B cell (primary cell): ENCODE results near the gene ADAMTS17. TPM values are rescaled to one million over a fixed set of nuclear protein-coding genes. Genes with fewer than 3 reads are reported as not detected.

Source experiments
- ATAC-seq: fragments of 200-7000 bp; cut with Tn5 transposase; one replicate; pipeline ENCODE4 v1.10.0; 2021; ENCODE audit warnings: low read depth, mild to moderate bottlenecking, moderate number of reproducible peaks, moderate library complexity
- CTCF ChIA-PET: fragments of 350-600 bp; sonication (Branson Sonifier 250); formaldehyde crosslinking; loops from one replicate; lab custom pipeline; 2021; ENCODE audit warnings: antibody characterized with exemption, inconsistent platforms; lab: Charles Lee
- POLR2A ChIA-PET: fragments of 350-600 bp; sonication (Branson Sonifier 250); formaldehyde crosslinking; loops from one replicate; lab custom pipeline; 2021; ENCODE audit warnings: antibody characterized with exemption; lab: Charles Lee
- DNase-seq: peaks from one replicate; pipeline ENCODE4 v3.0.0; 2013
- H2AFZ ChIP-seq: 2 replicates; pipeline ENCODE4 v1.6.1; 2012; ENCODE audit warnings: mild to moderate bottlenecking, low read depth, low read length; ENCODE audit not compliant: insufficient read depth, poor library complexity, severe bottlenecking
- H3K27ac ChIP-seq, 2 donors: 1 replicate in 1 of 2; 2 replicates in 1 of 2; pipeline ENCODE4 v1.5.1; 2012 to 2013; ENCODE audit warnings: low read length in 2 of 2, mild to moderate bottlenecking in 2 of 2, moderate library complexity in 1 of 2
- H3K27me3 ChIP-seq, 4 experiments: fragments of 200-600 bp in 1 of 4; sonication (generic) in 1 of 4; replicated peaks in 1 of 4; 1 replicate in 2 of 4; 2 replicates in 2 of 4; pipeline versions ENCODE4 v1.6.1 to v1.7.0; 2013 to 2016; ENCODE audit warnings: low read length in 3 of 4, mild to moderate bottlenecking in 2 of 4, mixed read lengths in 1 of 4, moderate library complexity in 1 of 4; ENCODE audit not compliant: insufficient read depth in 4 of 4, control insufficient read depth in 3 of 4; ENCODE audit errors: control extremely low read depth in 1 of 4
- H3K36me3 ChIP-seq, 2 experiments: replicated peaks in 1 of 2; 1 replicate in 1 of 2; 2 replicates in 1 of 2; pipeline versions ENCODE4 v1.6.1 to v1.7.1; 2013; ENCODE audit warnings: low read length in 1 of 2; ENCODE audit not compliant: insufficient read depth in 2 of 2, control insufficient read depth in 1 of 2; ENCODE audit errors: control extremely low read depth in 1 of 2, extremely low read depth in 1 of 2
- H3K4me1 ChIP-seq, 2 donors: fragments of 200-600 bp in 1 of 2; sonication (generic) in 1 of 2; 1 replicate in 1 of 2; 2 replicates in 1 of 2; pipeline versions ENCODE4 v1.5.1 to v1.6.1; 2013 to 2017; ENCODE audit warnings: low read length in 2 of 2; ENCODE audit not compliant: control insufficient read depth in 2 of 2, insufficient read depth in 2 of 2
- H3K4me2 ChIP-seq: replicated peaks from 2 replicates; pipeline ENCODE3; 2012; ENCODE audit warnings: mild to moderate bottlenecking, low read depth, low read length; ENCODE audit not compliant: poor library complexity, severe bottlenecking
- H3K4me3 ChIP-seq, 5 experiments: fragments of 200-600 bp in 1 of 5; sonication (generic) in 1 of 5; 1 replicate in 3 of 5; 2 replicates in 2 of 5; pipeline versions ENCODE4 v1.5.1 to v1.7.0; 2011 to 2016; ENCODE audit warnings: low read length in 4 of 5, mild to moderate bottlenecking in 4 of 5, low read depth in 2 of 5, control low read depth in 1 of 5, moderate library complexity in 1 of 5; ENCODE audit not compliant: insufficient read depth in 1 of 5; ENCODE audit errors: control extremely low read depth in 1 of 5, extremely low read depth in 1 of 5
- H3K79me2 ChIP-seq: fragments of 200-600 bp; sonication (generic); one replicate; pipeline ENCODE4 v1.6.0; 2016; ENCODE audit warnings: low read length; ENCODE audit not compliant: control insufficient read depth, insufficient read depth
- H3K9ac ChIP-seq: fragments of 200-600 bp; sonication (generic); 2 replicates; pipeline ENCODE4 v1.6.1; 2017; ENCODE audit warnings: mild to moderate bottlenecking, low read length, moderate library complexity
- H3K9me3 ChIP-seq, 3 donors: one replicate each; pipeline versions ENCODE4 v1.6.1 to v1.7.1; 2013; ENCODE audit warnings: low read length in 2 of 3; ENCODE audit not compliant: control insufficient read depth in 2 of 3, insufficient read depth in 1 of 3; ENCODE audit errors: control extremely low read depth in 1 of 3
- H4K20me1 ChIP-seq: 2 replicates; pipeline ENCODE4 v1.6.0; 2012; ENCODE audit warnings: mild to moderate bottlenecking, low read length; ENCODE audit not compliant: insufficient read depth, control insufficient read depth, poor library complexity, severe bottlenecking
- H3K27ac Mint-ChIP-seq: one replicate; pipeline ENCODE4 v1.8.0; 2021; ENCODE audit warnings: mixed read lengths
- H3K27me3 Mint-ChIP-seq: one replicate; pipeline ENCODE4 v1.8.0; 2021; ENCODE audit warnings: mixed read lengths
- H3K4me1 Mint-ChIP-seq: one replicate; pipeline ENCODE4 v1.8.0; 2021; ENCODE audit warnings: mixed read lengths
- H3K4me3 Mint-ChIP-seq: one replicate; pipeline ENCODE4 v1.8.0; 2021; ENCODE audit warnings: mixed read lengths
- H3K9me3 Mint-ChIP-seq: one replicate; pipeline ENCODE4 v1.8.0; 2022; ENCODE audit warnings: mixed read lengths; ENCODE audit not compliant: insufficient read depth
- EZH2 ChIP-seq: IDR thresholded peaks from 2 replicates; pipeline ENCODE4 v1.6.1; 2012; ENCODE audit warnings: borderline replicate concordance, low read depth, mild to moderate bottlenecking, moderate library complexity, low read length; ENCODE audit not compliant: insufficient read depth, poor library complexity, severe bottlenecking
- WGBS: methylation state at CpG from one replicate; pipeline ENCODE4 v1.1.5; 2013; ENCODE audit warnings: missing lambda C conversion rate; ENCODE audit not compliant: insufficient coverage; 5-methylcytosine and 5-hydroxymethylcytosine counted together
- intact Hi-C: fragments of 100-400 bp; cut with micrococcal nuclease; formaldehyde crosslinking; loops from one replicate; pipeline ENCODE4 v1.10.0; 2022
- polyA plus RNA-seq: library from polyadenylated mRNA; depleted of rRNA; stranded (reverse); fragments of >200 nt; gene quantifications from 2 replicates; pipeline ENCODE4 v1.2.3, GENCODE V29; 2012
- total RNA-seq, 2 donors: library from RNA; stranded (reverse); fragments of 120-200 nt in 1 of 2; gene quantifications; 1 replicate in 1 of 2; 2 replicates in 1 of 2; pipeline versions ENCODE4 v1.2.3 to v1.2.4, GENCODE V29; 2013 to 2022
- TF ChIP-seq, protein P1 (sequence below): fragments of 200-600 bp; IDR thresholded peaks from one replicate; pipeline ENCODE4 v1.8.0; 2022; ENCODE audit warnings: antibody characterized with exemption, mild to moderate bottlenecking

Gene ADAMTS17
- total and polyA plus RNA-seq, 2 donors (not counting 1 experiment from before 2014, with no cell fraction given): 0.10 TPM; not detected in 1

DNA sequence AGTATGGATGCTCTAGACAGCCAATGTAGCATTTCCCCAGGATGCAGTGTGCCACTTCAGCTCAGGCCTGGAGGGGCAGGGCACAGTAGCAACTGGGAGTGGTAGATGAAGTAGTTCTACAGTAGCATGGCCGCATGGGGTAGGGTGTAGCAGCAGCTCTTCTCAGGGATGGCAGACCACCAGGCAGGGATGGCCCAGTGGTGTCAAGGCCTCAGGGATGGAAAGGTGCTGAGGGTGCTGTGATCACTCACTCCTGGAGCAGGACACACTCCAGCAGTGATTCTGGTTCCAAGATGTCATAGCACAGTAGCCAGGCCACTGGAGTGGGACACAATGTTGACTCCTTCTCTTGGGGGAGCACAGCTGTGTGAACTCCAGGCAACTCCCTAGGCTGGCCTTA lies 397.6 kb downstream of the ADAMTS17 start:
- Mint-ChIP-seq H3K27ac (no peak overlapping the region), H3K4me1 (no peaks in the 10 kb centered on the region), H3K4me3 (no peak overlapping the region), H3K27me3 (peaks cover 7% of the 10 kb centered on the region), H3K9me3 (peaks cover 22% of the 10 kb centered on the region)
- H3K27ac ChIP-seq: no peak overlapping the region
- CTCF ChIA-PET: no interaction called here
- H3K9me3 ChIP-seq: peaks cover 12 to 34% (median 33%) of the 10 kb centered on the region in 3 donors
- POLR2A ChIA-PET: no interaction called here
- no peaks in the 10 kb centered on the region for H4K20me1 ChIP-seq
- TF ChIP-seq, protein P1, sequence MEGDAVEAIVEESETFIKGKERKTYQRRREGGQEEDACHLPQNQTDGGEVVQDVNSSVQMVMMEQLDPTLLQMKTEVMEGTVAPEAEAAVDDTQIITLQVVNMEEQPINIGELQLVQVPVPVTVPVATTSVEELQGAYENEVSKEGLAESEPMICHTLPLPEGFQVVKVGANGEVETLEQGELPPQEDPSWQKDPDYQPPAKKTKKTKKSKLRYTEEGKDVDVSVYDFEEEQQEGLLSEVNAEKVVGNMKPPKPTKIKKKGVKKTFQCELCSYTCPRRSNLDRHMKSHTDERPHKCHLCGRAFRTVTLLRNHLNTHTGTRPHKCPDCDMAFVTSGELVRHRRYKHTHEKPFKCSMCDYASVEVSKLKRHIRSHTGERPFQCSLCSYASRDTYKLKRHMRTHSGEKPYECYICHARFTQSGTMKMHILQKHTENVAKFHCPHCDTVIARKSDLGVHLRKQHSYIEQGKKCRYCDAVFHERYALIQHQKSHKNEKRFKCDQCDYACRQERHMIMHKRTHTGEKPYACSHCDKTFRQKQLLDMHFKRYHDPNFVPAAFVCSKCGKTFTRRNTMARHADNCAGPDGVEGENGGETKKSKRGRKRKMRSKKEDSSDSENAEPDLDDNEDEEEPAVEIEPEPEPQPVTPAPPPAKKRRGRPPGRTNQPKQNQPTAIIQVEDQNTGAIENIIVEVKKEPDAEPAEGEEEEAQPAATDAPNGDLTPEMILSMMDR: no peak
- TF ChIP-seq EZH2: no peak
- no peak for DNase-seq
- no peak overlapping the region for H3K9ac ChIP-seq
- no peak overlapping the region for H3K4me3 ChIP-seq
- H2AFZ ChIP-seq: no peak overlapping the region
- ATAC-seq: no peak
- WGBS: 89% methylated on average over 1 of the region's 1 CpG
- no peak overlapping the region for H3K4me2 ChIP-seq
- intact Hi-C loops: no loop called here
- no peaks in the 10 kb centered on the region for H3K36me3 ChIP-seq
- no peaks in the 10 kb centered on the region for H3K27me3 ChIP-seq
- no peaks in the 10 kb centered on the region for H3K79me2 ChIP-seq
- H3K4me1 ChIP-seq: no peaks in the 10 kb centered on the region

DNA sequence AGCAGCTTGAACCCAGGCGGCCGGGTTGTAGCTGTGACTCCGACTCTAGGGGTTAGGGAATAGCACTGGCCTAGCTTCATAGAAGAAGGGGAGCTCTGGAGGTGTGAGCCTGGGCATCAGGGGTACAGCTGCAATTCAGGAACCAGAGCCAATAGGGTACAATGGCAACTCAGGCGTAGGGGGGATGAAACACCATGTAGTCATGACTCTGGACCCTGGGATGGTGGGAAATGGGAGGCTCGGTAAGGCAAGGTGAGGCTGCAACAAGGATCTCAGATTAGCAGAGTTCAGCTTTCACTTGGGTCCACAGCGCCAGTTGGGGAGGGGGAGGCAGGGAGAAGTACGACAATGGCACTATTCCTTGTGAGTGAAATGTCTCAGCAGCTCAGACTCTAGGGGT lies 398.3 kb downstream of the ADAMTS17 start:
- Histone ChIP-seq H3K36me3 (no peaks in the 10 kb centered on the region), H2AFZ (no peak overlapping the region), H3K4me2 (no peak overlapping the region), H3K27me3 (no peaks in the 10 kb centered on the region), H3K9me3 (peaks cover 12 to 34% (median 33%) of the 10 kb centered on the region in 3 donors), H3K4me3 (no peak overlapping the region), H3K27ac (no peak overlapping the region), H3K79me2 (no peaks in the 10 kb centered on the region), H3K4me1 (no peaks in the 10 kb centered on the region), H4K20me1 (no peaks in the 10 kb centered on the region), H3K9ac (no peak overlapping the region)
- DNase-seq (no peak), ATAC-seq (no peak)
- Mint-ChIP-seq H3K27ac (no peak overlapping the region), H3K9me3 (peaks cover 21% of the 10 kb centered on the region), H3K4me3 (no peak overlapping the region), H3K27me3 (peaks cover 7% of the 10 kb centered on the region), H3K4me1 (no peaks in the 10 kb centered on the region)
- CTCF ChIA-PET: no interaction called here
- POLR2A ChIA-PET: no interaction called here
- intact Hi-C loops: no loop called here
- TF ChIP-seq EZH2: no peak
- TF ChIP-seq, protein P1: no peak
- 95% methylated on average over 7 of the region's 7 CpGs for WGBS
